Measurements from ENCODE around the gene CAPN9. TPM values are rescaled to one million over a fixed set of nuclear protein-coding genes. Genes with fewer than 3 reads are reported as not detected.

Gene CAPN9
- total and polyA plus RNA-seq, 9 donors: 0.34 to 1.5 (median 0.67) TPM

DNA sequence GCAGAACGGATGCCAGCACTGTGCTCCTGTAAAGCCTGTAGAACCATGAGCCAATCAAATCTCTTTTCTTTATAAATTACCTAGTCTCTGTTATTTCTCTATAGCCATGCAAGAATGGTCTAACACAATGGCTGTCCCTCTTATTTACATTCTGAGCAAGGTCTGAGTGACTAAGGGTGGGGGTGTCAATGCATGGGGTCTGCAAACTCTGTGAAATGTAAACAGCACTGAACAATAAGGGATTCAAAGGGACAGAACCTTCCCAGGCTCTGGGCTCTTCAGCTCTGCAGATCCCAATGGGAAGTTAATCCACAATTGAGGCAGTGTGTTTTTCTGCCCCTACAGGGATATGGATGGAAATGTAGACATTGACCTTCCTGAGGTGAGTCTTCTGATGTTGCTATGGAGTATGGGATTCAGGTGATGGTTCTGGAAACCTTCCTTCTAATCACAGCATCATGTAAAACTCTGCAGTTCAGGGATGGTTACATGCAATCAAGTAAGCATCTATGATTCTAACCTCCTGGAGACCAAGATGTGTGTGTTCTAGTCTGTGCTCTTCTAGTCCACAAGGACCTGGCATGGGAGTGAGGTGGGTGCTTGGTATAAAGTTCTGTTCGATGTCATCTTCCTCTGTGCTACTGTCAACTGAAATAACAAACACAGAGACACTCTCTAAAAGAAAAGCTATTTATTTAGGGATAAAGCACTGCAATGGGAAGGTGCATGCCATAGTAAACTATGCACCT, 38.6 kb downstream of the CAPN9 start:
- no peak for DNase-seq
- H3K27me3 ChIP-seq (ENCODE audit: control insufficient read depth, insufficient read depth, low read length): no peaks in the 10 kb centered on the region
- no peaks in the 10 kb centered on the region for H3K9me3 ChIP-seq (replicated peaks; ENCODE audit: control insufficient read depth, low read depth, low read length)
- no peak overlapping the region for H3K27ac ChIP-seq (ENCODE audit: low read length)
- H3K4me1 ChIP-seq (ENCODE audit: control insufficient read depth, insufficient read depth, low read length): no peaks in the 10 kb centered on the region
- H3K36me3 ChIP-seq (ENCODE audit: control insufficient read depth, insufficient read depth, low read length): no peaks in the 10 kb centered on the region
- 71% methylated on average over 1 of the region's 2 CpGs for WGBS (ENCODE audit: insufficient coverage)
- no peak overlapping the region for H3K4me3 ChIP-seq (ENCODE audit: low read length)

DNA sequence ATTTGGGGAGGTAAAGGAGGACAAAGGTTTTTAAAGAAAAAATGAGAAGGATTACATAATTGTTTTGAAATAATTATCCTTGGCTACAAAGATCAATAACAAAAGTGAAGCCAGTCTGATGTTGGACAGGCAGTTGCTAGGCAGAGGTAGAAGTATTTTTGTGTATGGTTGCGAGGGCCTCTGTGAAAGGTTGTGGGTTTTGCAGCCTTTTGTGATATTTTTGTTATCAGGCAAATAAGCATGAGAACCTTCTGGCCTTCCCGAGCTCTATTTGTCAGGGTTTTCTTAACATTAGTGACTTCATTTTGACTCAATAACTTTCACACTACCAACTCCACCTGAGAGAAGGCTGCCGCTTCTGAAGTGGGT, 39.2 kb downstream of the CAPN9 start:
- no CpG with 5 or more reads among the region's 3 CpGs for WGBS (ENCODE audit: insufficient coverage)

DNA sequence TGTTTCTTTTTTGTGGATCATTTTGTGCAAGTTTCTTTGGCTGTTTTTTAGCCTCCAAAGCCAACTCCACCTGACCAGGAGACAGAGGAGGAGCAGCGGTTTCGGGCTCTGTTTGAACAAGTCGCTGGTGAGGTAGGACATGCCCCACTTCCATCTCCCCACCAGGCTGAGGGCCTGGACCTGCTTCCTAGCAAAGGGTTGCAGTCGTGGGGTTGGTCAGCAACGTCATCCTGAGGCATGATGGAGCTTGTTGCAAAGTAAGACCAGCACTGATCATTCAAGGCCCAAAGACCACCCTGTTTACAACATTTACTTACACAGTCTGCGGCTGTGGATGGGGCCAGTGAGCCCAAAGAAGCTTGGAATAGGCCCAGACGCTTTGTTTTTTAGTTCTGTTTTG, 40.3 kb downstream of the CAPN9 start:
- Histone ChIP-seq H3K4me3 (ENCODE audit: low read length) (no peak overlapping the region), H3K27ac (ENCODE audit: low read length) (no peak overlapping the region), H3K9me3 (replicated peaks; ENCODE audit: control insufficient read depth, low read depth, low read length) (no peaks in the 10 kb centered on the region), H3K4me1 (ENCODE audit: control insufficient read depth, insufficient read depth, low read length) (no peaks in the 10 kb centered on the region), H3K36me3 (ENCODE audit: control insufficient read depth, insufficient read depth, low read length) (no peaks in the 10 kb centered on the region), H3K27me3 (ENCODE audit: control insufficient read depth, insufficient read depth, low read length) (no peaks in the 10 kb centered on the region)
- DNase-seq: no peak
- WGBS (ENCODE audit: insufficient coverage): 80% methylated on average over 2 of the region's 7 CpGs

More for the DNA sequence above, 39.2 kb downstream of the CAPN9 start:
- Histone ChIP-seq H3K27me3 (ENCODE audit: control insufficient read depth, insufficient read depth, low read length) (no peaks in the 10 kb centered on the region), H3K36me3 (ENCODE audit: control insufficient read depth, insufficient read depth, low read length) (no peaks in the 10 kb centered on the region), H3K4me3 (ENCODE audit: low read length) (no peak overlapping the region), H3K27ac (ENCODE audit: low read length) (no peak overlapping the region), H3K9me3 (replicated peaks; ENCODE audit: control insufficient read depth, low read depth, low read length) (no peaks in the 10 kb centered on the region), H3K4me1 (ENCODE audit: control insufficient read depth, insufficient read depth, low read length) (no peaks in the 10 kb centered on the region)
- DNase-seq: no peak

DNA sequence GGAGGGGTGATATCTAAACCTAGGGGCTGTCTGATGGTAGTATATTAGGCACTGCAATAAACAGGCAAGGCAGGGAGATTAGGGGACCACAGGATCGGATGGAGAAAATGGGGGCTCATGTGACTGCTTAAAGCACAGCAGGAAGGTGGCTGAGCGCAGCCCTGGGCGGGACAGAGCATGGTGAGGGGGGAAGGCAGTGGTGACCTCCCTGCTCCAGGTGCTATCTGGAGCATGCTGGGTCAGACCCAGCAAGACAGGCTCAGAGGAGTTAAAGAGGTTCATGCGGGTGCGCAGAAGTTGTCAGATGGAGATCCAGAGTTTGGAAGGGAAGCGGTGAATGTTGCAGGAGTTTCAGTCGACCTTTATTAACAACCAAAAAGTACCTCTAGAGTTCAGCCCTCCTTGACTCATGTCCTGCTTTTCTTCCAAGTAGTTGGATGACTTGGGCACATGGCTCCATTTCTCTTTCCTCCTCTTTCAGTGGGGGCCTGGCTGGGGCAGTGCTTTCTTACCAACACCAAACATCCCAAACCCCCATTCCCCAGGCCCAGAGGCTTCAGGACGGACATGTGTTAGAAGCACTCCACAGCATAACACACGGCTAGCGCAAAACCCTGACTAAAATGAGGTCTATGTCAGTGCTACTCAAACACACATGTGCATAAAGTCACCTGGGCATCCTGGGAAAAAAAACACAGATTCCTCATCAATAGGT, 41.5 kb downstream of the CAPN9 start:
- 75% methylated on average over 8 of the region's 10 CpGs for WGBS (ENCODE audit: insufficient coverage)
- Histone ChIP-seq H3K4me1 (ENCODE audit: control insufficient read depth, insufficient read depth, low read length) (peaks cover 1% of the 10 kb centered on the region), H3K4me3 (ENCODE audit: low read length) (no peak overlapping the region), H3K36me3 (ENCODE audit: control insufficient read depth, insufficient read depth, low read length) (no peaks in the 10 kb centered on the region), H3K27me3 (ENCODE audit: control insufficient read depth, insufficient read depth, low read length) (no peaks in the 10 kb centered on the region), H3K9me3 (replicated peaks; ENCODE audit: control insufficient read depth, low read depth, low read length) (no peaks in the 10 kb centered on the region), H3K27ac (ENCODE audit: low read length) (no peak overlapping the region)
- no peak for DNase-seq

DNA sequence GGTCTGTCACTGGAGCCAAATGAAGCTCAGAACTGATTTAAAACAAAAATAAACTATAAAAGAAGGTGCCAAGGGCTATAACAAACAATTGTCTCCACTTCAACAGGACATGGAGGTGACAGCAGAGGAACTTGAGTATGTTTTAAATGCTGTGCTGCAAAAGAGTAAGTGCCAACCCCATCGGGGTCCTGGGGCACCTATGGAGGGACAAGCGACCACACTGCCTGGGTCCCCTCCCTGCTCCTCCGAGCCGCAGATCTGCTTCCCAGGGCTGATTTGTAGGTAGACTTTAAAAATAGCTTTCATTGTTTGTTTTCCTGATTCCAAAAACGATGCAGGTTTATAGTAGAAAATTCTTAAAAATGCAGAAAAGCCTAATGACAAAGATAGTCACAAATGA, 42.8 kb downstream of the CAPN9 start:
- peaks cover 7% of the 10 kb centered on the region for H3K4me1 ChIP-seq (ENCODE audit: control insufficient read depth, insufficient read depth, low read length)
- H3K9me3 ChIP-seq (replicated peaks; ENCODE audit: control insufficient read depth, low read depth, low read length): no peaks in the 10 kb centered on the region
- H3K27ac ChIP-seq (ENCODE audit: low read length): no peak overlapping the region
- no peaks in the 10 kb centered on the region for H3K36me3 ChIP-seq (ENCODE audit: control insufficient read depth, insufficient read depth, low read length)
- 100% methylated on average over 1 of the region's 5 CpGs for WGBS (ENCODE audit: insufficient coverage)
- no peaks in the 10 kb centered on the region for H3K27me3 ChIP-seq (ENCODE audit: control insufficient read depth, insufficient read depth, low read length)
- no peak for DNase-seq
- no peak overlapping the region for H3K4me3 ChIP-seq (ENCODE audit: low read length)

DNA sequence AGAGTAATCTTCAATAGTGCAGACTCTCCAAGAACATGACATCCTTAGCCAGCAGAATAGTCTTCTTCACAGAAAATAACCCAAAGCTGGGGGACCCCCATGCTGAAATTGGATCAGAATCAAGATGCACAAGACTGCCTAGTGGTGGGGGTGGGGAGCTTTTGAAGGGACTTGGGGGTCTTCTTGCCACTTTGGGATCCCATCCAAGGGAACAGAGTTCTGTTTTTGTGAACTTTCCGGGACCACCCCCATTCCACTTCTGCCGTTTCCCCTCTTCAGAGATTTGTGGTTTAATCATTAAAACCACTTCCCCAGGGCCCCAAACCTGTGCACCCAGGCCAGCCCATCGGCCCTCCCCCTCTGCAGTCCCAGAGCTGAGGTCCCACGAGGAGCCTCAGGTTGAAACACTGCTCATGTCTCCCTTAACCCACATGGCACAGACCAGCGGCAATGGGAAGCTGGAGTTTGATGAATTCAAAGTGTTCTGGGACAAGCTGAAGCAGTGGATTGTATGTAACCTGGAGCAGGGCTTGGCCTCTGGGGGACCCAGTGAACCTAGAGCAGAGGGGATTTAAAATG, 44.9 kb downstream of the CAPN9 start:
- DNase-seq: no peak
- H3K9me3 ChIP-seq (replicated peaks; ENCODE audit: control insufficient read depth, low read depth, low read length): no peaks in the 10 kb centered on the region
- H3K36me3 ChIP-seq (ENCODE audit: control insufficient read depth, insufficient read depth, low read length): no peaks in the 10 kb centered on the region
- no peaks in the 10 kb centered on the region for H3K27me3 ChIP-seq (ENCODE audit: control insufficient read depth, insufficient read depth, low read length)
- H3K27ac ChIP-seq (ENCODE audit: low read length): no peak overlapping the region
- 60% methylated on average over 3 of the region's 5 CpGs for whole genome bisulfite sequencing (ENCODE audit: insufficient coverage)
- H3K4me3 ChIP-seq (ENCODE audit: low read length): no peak overlapping the region
- peaks cover 7% of the 10 kb centered on the region for H3K4me1 ChIP-seq (ENCODE audit: control insufficient read depth, insufficient read depth, low read length)

DNA sequence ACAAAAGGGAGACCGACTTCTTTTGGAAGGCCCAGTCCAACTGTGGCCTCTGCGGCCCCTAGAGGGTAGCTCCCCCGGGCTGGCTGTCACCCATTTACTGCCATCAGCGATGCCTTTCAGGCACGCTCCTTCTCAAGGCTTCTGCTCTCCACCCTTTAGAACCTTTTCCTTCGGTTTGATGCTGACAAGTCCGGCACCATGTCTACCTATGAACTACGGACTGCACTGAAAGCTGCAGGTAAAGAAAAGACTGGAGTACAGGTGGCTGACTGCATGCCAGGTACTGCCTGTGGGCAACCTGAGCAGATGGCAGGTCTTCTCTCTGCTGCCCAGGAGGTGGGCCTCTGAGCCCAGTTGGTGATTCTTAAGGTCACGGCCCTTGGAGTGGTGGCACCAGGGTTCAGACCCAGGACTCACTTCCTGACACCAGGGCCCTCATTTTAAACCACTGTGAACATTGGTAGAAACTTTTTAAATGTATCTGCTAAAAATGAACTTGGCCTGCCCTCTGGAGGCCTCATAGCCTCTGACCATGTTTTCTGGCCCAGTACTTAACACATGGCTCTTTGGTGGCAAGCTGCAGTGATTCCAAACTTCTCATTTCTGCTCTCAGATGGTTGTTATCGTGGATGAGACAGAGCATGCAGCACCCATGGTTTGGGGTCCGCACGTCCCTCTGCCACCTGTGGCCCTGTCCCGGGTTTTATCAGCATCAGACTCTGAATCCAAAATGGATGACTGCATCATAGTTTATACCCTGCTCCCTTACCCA, 45.7 kb downstream of the CAPN9 start:
- no peak overlapping the region for H3K27ac ChIP-seq (ENCODE audit: low read length)
- H3K9me3 ChIP-seq (replicated peaks; ENCODE audit: control insufficient read depth, low read depth, low read length): no peaks in the 10 kb centered on the region
- H3K27me3 ChIP-seq (ENCODE audit: control insufficient read depth, insufficient read depth, low read length): no peaks in the 10 kb centered on the region
- no peak for DNase-seq
- H3K4me1 ChIP-seq (ENCODE audit: control insufficient read depth, insufficient read depth, low read length): peaks cover 7% of the 10 kb centered on the region
- no peak overlapping the region for H3K4me3 ChIP-seq (ENCODE audit: low read length)
- no peaks in the 10 kb centered on the region for H3K36me3 ChIP-seq (ENCODE audit: control insufficient read depth, insufficient read depth, low read length)
- WGBS (ENCODE audit: insufficient coverage): 92% methylated on average over 10 of the region's 13 CpGs

DNA sequence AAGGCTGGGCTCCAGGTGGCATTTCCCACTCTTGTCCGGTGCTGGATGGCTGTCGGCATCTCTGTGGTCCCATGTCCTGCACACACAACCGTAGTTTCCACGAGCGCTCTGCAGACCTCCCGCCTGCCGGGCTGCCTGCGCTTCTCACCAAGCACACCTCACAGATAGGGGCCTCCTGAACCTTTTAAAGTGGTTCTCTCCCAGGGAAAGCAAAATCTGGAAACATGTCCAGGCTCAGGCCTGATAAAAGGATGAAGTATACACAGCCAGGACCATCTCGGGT, 46.2 kb downstream of the CAPN9 start:
- Histone ChIP-seq H3K36me3 (ENCODE audit: control insufficient read depth, insufficient read depth, low read length) (no peaks in the 10 kb centered on the region), H3K9me3 (replicated peaks; ENCODE audit: control insufficient read depth, low read depth, low read length) (no peaks in the 10 kb centered on the region), H3K27ac (ENCODE audit: low read length) (no peak overlapping the region), H3K27me3 (ENCODE audit: control insufficient read depth, insufficient read depth, low read length) (no peaks in the 10 kb centered on the region), H3K4me3 (ENCODE audit: low read length) (no peak overlapping the region), H3K4me1 (ENCODE audit: control insufficient read depth, insufficient read depth, low read length) (peaks cover 10% of the 10 kb centered on the region)
- 83% methylated on average over 3 of the region's 9 CpGs for WGBS (ENCODE audit: insufficient coverage)
- DNase-seq: no peak

DNA sequence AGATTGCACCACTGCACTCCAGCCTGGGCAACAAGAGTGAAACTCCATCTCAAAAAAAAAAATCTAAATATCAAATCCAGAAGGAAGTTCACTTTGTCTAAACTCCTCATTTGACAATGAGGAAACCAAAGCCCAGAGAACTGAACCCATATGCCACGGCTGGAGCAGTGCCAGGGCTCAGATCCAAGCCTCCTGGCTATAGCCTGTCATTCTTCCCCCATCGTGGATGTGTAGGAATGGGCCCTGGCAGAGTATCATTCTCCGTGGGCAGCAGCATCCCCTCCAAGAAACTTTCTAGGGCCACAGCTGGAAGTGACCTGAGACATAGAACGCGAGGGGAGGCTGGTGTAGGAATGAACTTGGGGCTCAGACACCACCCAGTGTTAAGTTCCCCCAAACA, 47.2 kb downstream of the CAPN9 start:
- Histone ChIP-seq H3K4me1 (ENCODE audit: control insufficient read depth, insufficient read depth, low read length) (peaks cover 11% of the 10 kb centered on the region), H3K36me3 (ENCODE audit: control insufficient read depth, insufficient read depth, low read length) (no peaks in the 10 kb centered on the region), H3K27me3 (ENCODE audit: control insufficient read depth, insufficient read depth, low read length) (no peaks in the 10 kb centered on the region), H3K9me3 (replicated peaks; ENCODE audit: control insufficient read depth, low read depth, low read length) (no peaks in the 10 kb centered on the region), H3K27ac (ENCODE audit: low read length) (no peak overlapping the region), H3K4me3 (ENCODE audit: low read length) (no peak overlapping the region)
- no peak for DNase-seq
- no CpG with 5 or more reads among the region's 5 CpGs for WGBS (ENCODE audit: insufficient coverage)

Measured in muscle of leg (tissue), 11 donors.